ENCODE data around the gene APIP. TPM values are rescaled to one million over a fixed set of nuclear protein-coding genes. Genes with fewer than 3 reads are reported as not detected.

Gene APIP
- total RNA-seq, 1 donor from 2014 or later: 14.0 TPM

DNA sequence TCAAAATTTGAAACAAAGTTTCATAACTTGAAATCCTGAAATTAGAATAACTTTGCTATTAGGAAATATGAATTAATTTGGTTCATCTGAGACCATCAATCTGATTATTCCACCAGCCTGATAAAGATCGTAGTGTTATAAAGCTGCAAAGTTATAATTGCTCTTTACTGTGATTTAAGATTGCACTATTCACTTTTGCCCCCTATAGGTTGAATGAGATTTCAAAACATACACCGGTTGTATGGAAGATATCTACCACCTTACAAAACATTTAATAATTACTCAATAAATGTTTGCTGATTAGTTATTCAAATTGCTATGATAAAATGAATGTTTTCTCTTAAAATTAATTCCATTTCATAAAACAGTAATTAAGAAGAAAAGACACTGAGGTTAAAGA lies 26.1 kb downstream of the APIP start:
- DNase-seq (ENCODE audit: extremely low read depth, low read depth, low spot score): no peak

DNA sequence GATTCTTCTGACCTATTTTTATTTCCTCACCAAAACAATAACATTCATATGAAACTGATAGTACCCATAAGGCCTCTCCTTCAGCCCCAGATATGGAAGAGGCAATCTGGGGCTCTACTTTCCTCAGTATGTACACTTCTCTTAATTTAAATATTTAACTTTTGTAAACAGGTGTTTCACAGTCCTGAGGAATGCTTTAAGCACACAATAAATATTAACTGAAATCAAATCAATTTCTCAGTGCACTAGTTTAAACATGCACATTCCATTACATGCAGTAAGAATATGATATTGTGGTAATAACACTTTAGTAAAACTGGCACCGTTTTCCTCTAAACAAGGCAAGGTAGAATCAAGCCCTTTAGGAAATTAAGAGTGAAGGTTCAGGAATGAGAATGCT lies 28.9 kb downstream of the APIP start:
- DNase-seq (ENCODE audit: extremely low read depth, low read depth, low spot score): no peak

DNA sequence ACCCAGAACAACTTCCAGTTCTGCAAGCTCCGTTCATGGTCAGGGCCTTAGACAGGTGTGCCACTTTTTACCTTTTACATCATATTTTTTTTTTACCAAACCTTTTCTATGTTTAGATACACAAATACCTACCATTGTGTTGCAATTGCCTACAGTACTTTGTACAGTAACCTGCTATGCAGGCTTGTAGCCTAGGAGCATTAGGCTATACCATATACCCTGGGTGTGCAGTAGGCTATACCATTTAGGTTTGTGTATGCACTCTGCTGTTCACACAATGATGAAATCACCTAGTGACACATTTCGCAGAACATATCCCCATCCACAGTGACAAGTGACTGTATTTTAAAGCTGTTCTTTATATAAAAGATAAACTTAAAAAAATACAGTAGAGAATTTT lies 29.6 kb downstream of the APIP start:
- no peak for DNase-seq (ENCODE audit: extremely low read depth, low read depth, low spot score)

DNA sequence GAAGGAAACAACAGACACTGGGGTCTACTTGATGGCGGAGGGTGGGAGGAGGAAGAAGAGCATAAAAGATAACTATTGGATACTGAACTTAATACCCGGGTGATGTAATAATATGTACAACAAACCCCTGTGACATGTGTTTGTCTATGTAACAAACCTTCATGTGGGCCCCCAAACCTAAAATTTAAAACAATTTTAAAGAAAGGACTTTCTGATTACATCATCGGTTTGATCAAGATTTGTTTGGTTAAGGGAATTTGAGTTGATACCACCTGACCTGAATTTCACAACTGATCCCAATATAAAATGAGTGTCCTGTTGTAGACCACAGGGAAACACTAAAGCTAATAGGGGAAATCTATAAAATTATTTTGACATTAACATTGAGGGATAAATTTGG lies 34.3 kb downstream of the APIP start:
- DNase-seq (ENCODE audit: extremely low read depth, low read depth, low spot score): no peak

DNA sequence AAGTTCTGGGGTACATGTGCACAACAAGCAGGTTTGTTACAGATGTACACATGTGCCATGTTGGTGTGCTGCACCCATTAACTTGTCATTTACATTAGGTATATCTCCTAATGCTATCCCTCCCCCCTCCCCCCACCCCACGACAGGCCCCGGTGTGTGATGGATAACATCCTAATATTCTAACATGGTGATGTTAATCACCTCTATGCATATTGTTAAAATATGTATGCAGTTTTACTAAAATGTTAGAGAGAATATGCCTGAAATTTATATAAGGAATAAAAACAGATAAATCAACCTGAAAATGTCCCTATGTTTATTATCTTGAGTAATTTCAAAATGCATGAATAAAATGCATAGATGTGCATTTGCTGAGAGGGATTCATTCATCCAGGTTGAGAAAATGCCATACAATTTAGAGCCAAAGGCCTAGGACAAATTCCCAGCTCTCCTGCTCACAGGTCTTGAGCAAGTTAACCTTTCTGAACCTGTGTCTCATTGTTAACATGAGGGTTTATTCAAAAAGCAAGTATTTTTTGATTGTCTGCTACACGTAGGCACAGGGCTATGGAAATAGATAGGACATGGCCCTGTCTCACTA lies 38.7 kb downstream of the APIP start:
- DNase-seq (ENCODE audit: extremely low read depth, low read depth, low spot score): no peak

DNA sequence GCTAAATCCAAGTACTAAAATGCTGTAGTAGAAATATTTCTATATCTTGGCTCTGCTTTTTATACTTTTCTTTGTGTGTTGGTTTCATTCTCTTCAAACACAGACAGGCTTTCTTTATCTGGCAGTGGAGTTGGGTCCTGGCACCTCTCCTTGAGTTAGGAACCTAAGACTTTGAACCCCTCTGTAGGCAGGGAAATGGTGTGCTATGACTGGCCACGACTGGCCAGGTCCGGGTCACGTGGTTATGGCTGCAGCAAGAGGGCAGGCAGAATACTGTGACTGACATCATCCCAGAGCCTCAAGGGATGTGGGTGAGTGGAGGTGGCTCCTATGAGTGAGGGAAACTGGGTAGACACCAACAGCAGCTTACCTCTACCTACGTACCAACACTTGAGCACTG lies 42.0 kb downstream of the APIP start:
- no peak for DNase-seq (ENCODE audit: extremely low read depth, low read depth, low spot score)

DNA sequence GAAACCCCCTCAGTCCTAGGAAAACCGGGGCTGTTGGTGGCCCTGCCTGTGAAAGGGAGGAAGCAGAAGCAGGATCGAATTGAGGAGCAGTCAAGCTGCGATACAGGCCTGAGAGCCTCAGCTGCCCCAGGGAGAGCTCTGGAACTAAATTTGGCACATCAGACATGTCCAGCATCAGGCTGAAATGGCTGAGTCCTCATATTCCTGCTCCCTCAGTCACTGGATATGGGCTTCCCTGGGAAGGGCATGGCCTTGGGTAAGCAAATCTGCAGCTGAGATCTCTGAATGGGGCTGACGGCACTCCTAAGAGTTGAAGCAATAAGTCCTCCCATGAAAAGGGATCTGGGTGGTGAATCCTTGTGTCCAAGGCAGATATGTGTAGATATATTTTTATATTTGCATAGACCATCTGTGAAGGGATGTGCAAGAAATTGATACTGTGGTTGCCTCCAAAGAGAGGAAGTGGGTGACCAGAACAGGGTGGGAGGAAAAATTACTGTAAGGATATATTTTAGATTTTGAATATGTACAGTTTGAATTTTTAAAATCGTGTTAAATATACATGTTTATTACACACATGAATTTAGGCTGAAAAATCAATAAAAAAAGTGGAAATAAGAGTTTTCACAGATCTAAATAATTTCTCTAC lies 45.5 kb downstream of the APIP start:
- DNase-seq (ENCODE audit: extremely low read depth, low read depth, low spot score): no peak

DNA sequence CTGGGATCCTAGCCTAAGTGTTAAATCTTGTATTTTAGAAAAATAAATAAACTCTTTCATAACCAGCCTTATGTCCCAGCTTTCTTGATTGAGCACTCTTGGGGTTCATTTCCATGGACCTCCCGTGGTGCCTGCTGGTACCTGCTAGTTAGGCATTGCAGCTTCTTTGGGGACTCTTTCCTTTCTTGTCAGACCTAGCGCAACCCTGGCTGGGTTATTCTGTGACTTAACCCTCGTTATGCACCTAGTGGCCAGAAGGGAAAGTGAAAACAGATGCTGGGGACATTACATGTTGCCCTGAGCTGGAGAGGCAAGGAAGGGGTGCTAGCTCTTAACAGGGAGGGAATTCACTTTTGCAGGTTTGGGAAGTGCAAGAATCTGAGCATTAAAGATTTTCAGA lies 46.8 kb downstream of the APIP start:
- DNase-seq (ENCODE audit: extremely low read depth, low read depth, low spot score): no peak

DNA sequence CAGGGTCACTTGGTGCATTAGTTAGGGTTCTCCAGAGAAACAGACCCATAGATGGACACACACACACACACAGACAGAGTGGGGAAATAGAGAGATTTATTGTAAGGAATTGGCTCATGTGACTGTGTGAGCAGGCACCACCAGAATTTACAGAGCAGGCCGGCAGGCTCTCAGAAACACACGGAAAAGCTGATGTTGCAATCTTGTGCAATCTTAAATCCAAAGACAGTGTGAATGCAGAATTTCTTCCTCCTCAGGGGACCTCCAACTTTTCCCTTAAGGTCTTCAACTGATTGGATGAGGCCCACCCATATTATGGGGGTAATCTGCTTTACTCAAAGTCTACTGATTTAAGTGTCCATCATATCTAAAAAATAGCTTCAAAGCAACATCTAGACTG lies 49.8 kb downstream of the APIP start:
- no peak for DNase-seq (ENCODE audit: extremely low read depth, low read depth, low spot score)

DNA sequence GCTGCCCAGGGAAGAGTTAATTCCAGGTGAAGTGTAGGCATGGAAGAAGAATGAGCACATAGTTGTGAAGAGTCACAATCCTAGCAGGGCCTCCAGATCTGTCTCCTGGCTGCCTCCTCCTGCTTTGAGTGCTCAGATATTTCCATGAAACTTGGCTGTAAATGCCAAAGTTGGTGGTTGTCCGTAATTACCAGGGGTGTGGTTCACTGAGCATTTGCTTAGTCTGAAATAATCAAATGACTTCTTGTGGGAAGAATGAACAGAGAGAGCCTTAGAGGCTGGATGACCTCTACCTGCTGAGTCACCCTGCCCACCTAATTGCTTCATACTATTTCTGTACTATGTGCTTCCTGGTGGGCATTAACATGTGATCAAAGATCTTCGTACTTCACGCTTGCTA lies 50.9 kb downstream of the APIP start:
- DNase-seq (ENCODE audit: extremely low read depth, low read depth, low spot score): no peak

DNA sequence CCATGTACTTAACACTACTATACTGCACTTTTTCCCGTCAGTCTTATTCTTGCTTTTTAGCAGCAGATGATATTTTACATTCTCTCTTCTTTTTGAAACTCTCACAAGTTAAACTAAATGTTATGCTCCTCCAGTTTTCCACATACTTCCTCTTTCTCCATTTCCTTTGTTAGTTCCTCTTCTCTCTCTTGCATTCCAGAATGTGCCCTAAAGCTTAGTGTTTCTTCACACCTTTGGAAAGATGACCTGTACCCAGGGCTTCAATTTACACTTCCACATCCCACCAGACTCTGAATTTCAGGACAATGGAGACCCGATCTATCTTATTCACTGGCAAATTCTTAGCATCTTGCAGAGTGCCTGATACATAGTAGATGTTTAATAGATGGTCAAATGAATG lies 51.8 kb downstream of the APIP start:
- DNase-seq (ENCODE audit: extremely low read depth, low read depth, low spot score): no peak

DNA sequence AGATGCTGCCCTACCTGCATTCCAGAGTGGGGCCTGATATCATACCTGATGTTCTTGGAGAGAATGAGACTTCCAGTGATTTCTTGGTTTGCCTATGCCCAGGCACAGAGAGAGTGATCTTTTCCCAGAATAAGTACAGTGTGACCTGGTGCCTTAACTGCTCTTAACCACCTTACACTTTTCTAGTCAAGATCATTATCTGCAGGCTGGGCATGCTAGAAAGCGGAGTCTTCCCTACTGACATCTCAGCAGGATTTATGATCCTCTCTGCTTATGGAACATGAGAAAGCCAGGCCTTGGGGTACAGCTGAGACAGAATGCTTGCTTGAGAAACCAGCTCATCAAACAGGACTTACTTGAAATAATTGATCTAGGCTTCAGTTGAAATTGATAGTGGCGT lies 53.1 kb downstream of the APIP start:
- no peak for DNase-seq (ENCODE audit: extremely low read depth, low read depth, low spot score)

DNA sequence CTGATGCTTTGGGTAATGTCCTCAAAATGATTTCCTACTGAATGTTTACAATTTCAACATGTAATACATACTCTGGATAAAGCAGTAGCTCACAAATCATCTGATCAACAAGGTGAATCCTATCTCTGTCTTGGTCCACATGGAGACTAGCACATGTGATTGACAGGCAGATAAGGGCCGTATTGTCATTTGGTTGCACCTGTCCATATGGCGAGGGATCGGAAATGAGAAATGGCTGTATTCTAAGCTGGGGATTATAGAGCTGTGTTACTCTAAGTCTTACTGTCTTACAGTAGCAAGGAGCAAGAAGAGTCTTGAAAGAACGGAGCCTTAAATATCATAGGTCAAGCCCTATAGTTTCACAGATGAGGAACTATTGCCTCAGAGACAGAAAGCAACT lies 55.7 kb downstream of the APIP start:
- no peak for DNase-seq (ENCODE audit: extremely low read depth, low read depth, low spot score)

DNA sequence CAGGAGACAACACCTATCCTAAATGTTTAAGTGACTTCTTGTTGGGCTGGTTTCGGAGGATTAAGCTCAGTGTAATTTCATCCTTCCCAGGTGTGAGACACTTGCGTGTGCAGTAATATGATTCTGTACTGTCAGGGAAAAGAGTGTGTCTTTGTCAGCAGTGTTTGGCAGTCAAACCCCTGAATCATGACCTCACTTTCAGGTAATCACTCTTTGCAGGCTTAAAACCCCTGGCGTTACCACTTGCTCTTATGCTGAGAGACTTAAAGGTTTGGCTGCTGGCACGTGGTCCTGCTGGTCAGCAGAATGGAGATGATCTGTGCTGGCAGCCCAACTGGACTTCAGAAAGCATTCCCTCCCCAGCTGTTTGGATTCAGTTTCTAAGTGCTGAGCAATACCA lies 56.1 kb downstream of the APIP start:
- DNase-seq (ENCODE audit: extremely low read depth, low read depth, low spot score): no peak

DNA sequence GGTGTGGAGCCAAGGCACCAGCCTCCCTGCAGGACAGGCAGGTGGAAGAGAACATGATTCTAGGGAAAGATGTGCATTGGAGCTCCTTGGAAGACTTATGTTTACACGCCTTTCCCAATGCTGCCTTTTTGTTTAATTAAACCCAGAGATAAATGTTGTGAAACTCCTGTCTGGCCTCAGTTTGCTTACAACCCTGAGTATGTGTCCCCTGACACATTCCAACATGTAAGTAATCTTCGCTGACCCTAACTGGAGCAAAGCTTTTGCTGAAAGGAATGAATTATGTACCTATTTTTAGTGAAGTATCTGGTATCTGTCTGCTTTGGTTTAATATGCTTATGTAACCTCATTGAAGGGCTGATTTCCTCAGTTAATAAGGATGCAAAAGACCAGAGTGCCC lies 56.7 kb downstream of the APIP start:
- no peak for DNase-seq (ENCODE audit: extremely low read depth, low read depth, low spot score)

DNA sequence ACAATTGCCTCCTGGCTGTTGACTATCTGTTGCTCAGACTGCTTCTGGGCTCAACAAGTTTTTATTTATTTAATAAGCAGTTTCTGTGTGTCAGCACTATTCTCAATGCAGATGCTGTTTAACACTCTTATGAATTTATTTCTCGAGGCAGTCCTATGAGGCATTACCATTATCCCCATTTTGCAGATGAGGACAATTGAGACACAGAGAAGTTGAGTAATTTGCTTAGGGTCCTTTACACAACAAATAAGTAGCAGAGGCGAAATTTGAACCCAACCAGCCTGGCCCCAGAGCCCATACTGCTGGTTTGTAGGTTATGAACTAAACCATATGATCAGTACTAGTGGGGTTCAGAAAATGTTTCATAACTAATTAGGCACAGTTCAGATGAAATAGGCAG lies 58.7 kb downstream of the APIP start:
- no peak for DNase-seq (ENCODE audit: extremely low read depth, low read depth, low spot score)

DNA sequence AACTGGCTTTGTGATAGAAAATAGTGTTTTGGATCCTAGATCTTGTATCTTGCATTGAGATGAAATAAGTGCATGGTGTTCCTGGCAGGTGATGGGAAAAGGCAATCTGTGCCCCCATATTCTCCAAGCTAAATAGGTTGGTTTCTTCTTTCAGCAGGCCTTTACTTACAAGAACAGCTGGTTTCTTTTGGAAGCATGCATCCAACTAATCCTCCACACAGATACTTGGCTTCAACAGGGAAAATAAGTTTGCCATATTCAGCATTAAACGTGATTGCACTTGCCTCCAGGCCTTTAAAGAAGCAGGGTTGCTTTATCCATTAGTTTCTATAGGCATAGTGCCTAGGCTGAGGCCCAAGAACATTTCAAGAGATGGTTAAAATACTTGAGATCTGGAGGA lies 59.9 kb downstream of the APIP start:
- DNase-seq (ENCODE audit: extremely low read depth, low read depth, low spot score): no peak

DNA sequence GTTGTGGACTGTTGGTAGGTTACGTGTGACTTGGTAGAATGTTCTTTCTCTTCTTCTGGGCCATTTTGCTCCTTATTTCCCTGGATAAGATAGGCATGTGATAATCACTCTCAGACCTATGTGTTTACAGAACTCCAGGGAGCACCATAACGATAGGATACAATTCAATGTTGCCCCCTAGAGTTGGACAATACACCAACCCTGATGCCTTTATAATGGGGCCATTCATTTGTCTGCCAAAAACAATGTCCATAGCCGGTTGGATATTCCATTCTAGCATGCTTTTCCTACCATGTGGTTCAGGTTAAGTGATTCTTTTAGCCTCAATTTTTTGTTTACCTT lies 60.5 kb downstream of the APIP start:
- no peak for DNase-seq (ENCODE audit: extremely low read depth, low read depth, low spot score)

DNA sequence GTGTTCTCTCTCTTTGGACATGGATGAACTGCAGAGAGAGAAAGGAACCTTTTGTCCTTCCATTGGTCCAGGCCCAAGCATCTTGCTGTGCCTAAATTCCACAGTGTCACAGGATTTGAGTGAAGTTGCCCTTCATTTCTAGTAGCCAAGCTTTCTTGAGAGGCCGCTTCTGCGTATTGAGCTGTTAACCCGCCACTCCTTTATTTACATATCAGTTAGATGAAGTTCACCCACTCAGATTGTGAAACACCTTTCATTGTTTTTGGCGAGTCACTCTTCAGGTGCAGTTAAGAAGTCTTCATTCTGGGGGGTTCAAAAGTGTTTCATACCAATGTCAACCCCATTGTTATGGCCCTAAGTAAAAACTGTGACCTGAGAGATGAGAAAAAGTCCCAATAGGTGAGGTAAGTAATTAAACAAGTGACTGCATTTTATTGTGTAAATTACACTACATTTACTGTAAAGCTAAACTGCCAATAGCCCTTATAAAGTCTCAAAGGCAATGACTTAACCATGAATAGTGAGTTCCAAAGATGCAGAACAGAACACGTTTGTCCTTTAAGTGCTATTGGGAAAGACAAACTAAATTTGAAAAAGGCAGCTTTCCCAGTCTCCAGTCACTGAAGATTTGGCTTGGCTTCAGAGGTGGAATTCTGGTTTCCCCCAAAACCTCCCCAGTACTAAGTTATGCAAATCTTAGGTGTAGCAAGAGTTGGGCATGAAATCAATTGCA lies 61.0 kb downstream of the APIP start:
- no peak for DNase-seq (ENCODE audit: extremely low read depth, low read depth, low spot score)

DNA sequence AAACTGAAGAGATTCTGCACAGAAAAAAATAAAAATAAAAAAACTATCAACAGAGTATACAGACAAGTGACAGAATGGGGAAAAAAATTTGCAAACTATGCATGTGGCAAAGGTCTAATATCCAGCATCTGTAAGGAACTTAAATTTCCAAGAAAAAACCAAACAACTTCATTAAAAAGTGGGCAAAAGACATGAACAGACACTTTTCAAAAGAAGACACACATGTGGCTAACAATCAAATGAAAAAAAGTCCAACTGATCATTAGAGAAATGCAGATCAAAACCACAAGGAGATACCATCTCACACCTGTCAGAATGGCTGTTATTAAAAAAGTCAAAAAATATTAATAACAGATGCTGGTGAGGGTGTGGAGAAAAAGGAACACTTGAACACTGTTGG lies 64.3 kb downstream of the APIP start:
- no peak for DNase-seq (ENCODE audit: extremely low read depth, low read depth, low spot score)

DNA sequence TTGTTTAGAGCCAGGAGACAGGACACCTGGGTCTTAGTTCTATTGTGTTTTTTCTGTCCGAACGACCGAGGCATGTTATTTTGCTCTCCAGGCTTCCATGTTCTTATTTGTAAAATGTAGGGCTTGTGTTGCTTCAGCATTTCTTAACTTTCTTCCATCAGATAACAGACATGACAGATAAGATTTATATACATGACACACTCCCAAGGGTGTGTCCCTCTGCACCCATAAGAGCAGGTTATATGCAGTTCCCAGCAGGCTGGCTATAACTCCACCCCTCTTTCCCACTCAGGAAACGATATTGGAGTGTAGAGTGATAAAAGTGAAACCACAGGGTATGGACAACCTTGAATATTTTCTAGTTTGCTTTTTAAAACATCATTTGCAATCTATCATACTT lies 65.8 kb downstream of the APIP start:
- no peak for DNase-seq (ENCODE audit: extremely low read depth, low read depth, low spot score)

DNA sequence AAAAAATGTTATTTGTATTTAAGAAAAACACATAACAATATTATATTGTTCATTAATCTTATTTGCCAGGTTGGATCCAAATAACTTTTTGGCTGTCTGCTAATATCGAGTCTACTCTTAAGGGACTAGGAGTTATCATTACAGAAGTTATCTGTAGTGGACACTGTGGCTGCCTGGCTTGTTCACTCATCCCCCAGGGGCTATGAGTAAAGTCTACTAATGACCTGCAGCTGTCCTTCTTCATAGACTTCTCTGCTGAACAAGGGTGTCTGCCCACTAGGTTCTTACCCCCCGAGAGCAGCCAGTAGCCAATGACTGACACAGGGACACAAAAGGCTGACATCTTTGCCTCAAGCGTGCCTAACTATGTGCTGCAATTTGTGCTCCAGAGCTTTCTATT lies 69.7 kb downstream of the APIP start:
- no peak for DNase-seq (ENCODE audit: extremely low read depth, low read depth, low spot score)

Data from glomerular endothelial cell (primary cell).